Measurements from ENCODE around the gene RDX.
"Not testable (repeated sequence)": the region's sequence is repeated elsewhere in the genome, so short reads cannot be mapped to it uniquely, and the experiment has no call there.

Gene RDX

DNA sequence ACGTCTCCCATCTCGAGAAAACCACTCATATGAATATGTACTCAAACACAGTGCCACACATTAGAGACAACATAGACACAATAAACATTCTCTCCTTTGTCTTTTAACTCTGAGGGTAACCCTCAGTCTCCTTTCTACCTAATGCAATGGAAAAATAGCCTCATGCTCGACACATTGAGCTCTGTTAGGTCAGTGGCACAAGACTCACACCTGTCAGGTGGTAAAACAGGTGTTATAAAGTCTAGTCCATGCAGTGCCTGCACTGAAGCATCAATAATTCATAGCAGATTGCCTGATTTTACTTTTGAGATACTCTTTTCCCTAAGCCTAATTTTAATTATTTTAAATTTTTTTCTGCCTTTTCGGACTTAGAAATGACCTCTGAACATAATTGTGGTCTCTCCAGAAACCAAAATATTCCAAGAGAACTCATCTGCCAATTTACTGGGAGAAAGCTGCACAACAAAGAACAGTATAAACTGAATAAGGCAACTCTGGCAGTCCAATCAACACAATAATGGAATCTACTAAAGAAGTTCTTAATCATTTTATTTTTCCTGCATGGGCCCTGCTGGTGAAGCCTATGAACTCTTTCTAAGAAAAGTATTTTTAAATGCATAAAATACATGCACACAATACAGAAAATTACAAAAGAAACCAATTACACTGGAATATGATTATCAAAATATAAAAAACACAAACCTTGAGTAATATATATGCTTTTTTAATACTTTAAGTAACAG, 9.9 kb downstream of the RDX start:
- Histone ChIP-seq H3K23ac (ENCODE audit: low read length in 2 of 2) (no peak overlapping the region), H3K4ac (ENCODE audit: low read depth in 1 of 2, low read length in 2 of 2) (no peak overlapping the region), H3K9me3 (ENCODE audit: control insufficient read depth, low read length) (no peaks in the 10 kb centered on the region), H2AFZ (ENCODE audit: low read depth, low read length) (no peak overlapping the region), H4K91ac (ENCODE audit: low read length) (no peak overlapping the region), H3K27me3 (ENCODE audit: control insufficient read depth in 1 of 2, insufficient read depth in 1 of 2, low read length in 2 of 2) (no peaks in the 10 kb centered on the region), H2BK12ac (ENCODE audit: low read length in 2 of 2) (no peak overlapping the region), H2AK5ac (ENCODE audit: low read length, severe bottlenecking) (no peak overlapping the region), H3K36me3 (ENCODE audit: control insufficient read depth in 1 of 2, insufficient read depth in 2 of 2, low read depth in 1 of 2, low read length in 2 of 2) (peaks cover 0 to 2% of the 10 kb centered on the region in 2 experiments), H3K79me1 (replicated peaks; ENCODE audit: low read length, poor library complexity, severe bottlenecking) (no peaks in the 10 kb centered on the region), H2BK120ac (ENCODE audit: low read depth, low read length) (no peak overlapping the region), H3K18ac (ENCODE audit: low read depth in 1 of 2, low read length in 2 of 2) (no peak overlapping the region), H2BK15ac (ENCODE audit: low read depth, poor library complexity, severe bottlenecking) (no peak overlapping the region), H3K9ac (ENCODE audit: low read length) (no peak overlapping the region), H3K4me1 (ENCODE audit: control insufficient read depth, insufficient read depth, low read depth, low read length) (no peaks in the 10 kb centered on the region), H2BK5ac (ENCODE audit: low read depth, low read length, poor library complexity, severe bottlenecking) (no peak overlapping the region), H3K4me2 (ENCODE audit: low read length, poor library complexity, severe bottlenecking) (no peak overlapping the region), H4K8ac (ENCODE audit: low read length) (no peak overlapping the region), H3K14ac (ENCODE audit: low read length in 2 of 2) (no peak overlapping the region), H3K4me3 (ENCODE audit: insufficient read depth in 1 of 2, low read depth in 1 of 2, low read length in 2 of 2) (no peak overlapping the region), H3K27ac (ENCODE audit: low read length, poor library complexity, severe bottlenecking) (no peak overlapping the region)
- 87% methylated on average over 4 of the region's 4 CpGs for WGBS
- no peak for DNase-seq

- H2AFZ ChIP-seq (ENCODE audit: low read depth, low read length): no peak overlapping the region
- no peaks in the 10 kb centered on the region for H3K9me3 ChIP-seq (ENCODE audit: control insufficient read depth, low read length)
- no peak overlapping the region for H3K23ac ChIP-seq (ENCODE audit: low read length in 2 of 2)
- no peak overlapping the region for H3K18ac ChIP-seq (ENCODE audit: low read depth in 1 of 2, low read length in 2 of 2)
- no peak for DNase-seq
- H2AK5ac ChIP-seq (ENCODE audit: low read length, severe bottlenecking): no peak overlapping the region
- no peaks in the 10 kb centered on the region for H3K27me3 ChIP-seq (ENCODE audit: control insufficient read depth in 1 of 2, insufficient read depth in 1 of 2, low read length in 2 of 2)
- no peak overlapping the region for H3K4me2 ChIP-seq (ENCODE audit: low read length, poor library complexity, severe bottlenecking)
- peaks cover 2% of the 10 kb centered on the region for H3K79me1 ChIP-seq (replicated peaks; ENCODE audit: low read length, poor library complexity, severe bottlenecking)
- no peak overlapping the region for H4K91ac ChIP-seq (ENCODE audit: low read length)
- H2BK5ac ChIP-seq (ENCODE audit: low read depth, low read length, poor library complexity, severe bottlenecking): peak overlapping the region; percentile 8
- H3K4me3 ChIP-seq (ENCODE audit: insufficient read depth in 1 of 2, low read depth in 1 of 2, low read length in 2 of 2): no peak overlapping the region
- peaks cover 2 to 6% of the 10 kb centered on the region in 2 experiments for H3K36me3 ChIP-seq (ENCODE audit: control insufficient read depth in 1 of 2, insufficient read depth in 2 of 2, low read depth in 1 of 2, low read length in 2 of 2)
- no peak overlapping the region for H2BK120ac ChIP-seq (ENCODE audit: low read depth, low read length)
- H4K8ac ChIP-seq (ENCODE audit: low read length): no peak overlapping the region
- no peak overlapping the region for H2BK12ac ChIP-seq (ENCODE audit: low read length in 2 of 2)
- H3K27ac ChIP-seq (ENCODE audit: low read length, poor library complexity, severe bottlenecking): no peak overlapping the region
- no peak overlapping the region for H3K14ac ChIP-seq (ENCODE audit: low read length in 2 of 2)
- no peak overlapping the region for H3K9ac ChIP-seq (ENCODE audit: low read length)
- H2BK15ac ChIP-seq (ENCODE audit: low read depth, poor library complexity, severe bottlenecking): no peak overlapping the region
- no peak overlapping the region for H3K4ac ChIP-seq (ENCODE audit: low read depth in 1 of 2, low read length in 2 of 2)
- H3K4me1 ChIP-seq (ENCODE audit: control insufficient read depth, insufficient read depth, low read depth, low read length): no peaks in the 10 kb centered on the region
- WGBS: 100% methylated on average over 1 of the region's 4 CpGs
Measured at GRCh38 chr11:110283862-110284261, 12.6 kb downstream of the RDX start.

DNA sequence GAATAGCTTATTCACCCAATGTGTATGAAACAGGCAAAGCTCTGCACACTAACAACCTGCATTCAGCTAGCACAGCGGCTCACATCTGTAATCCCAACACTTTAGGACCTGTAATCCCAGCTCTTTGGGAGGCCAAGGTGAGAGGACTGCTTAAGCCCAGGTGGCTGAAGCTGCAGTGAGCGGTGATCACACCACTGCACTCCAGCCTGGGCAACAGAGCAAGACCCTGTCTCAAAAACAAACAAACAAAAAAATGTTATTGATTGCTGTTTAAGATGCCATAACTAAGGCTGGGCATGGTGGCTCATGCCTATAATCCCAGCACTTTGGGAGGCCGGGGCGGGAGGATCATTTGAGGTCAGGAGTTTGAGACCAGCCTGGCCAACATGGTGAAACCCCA, 15.8 kb downstream of the RDX start:
- not testable (repeated sequence) for H4K8ac ChIP-seq (ENCODE audit: low read length); H3K27ac ChIP-seq (ENCODE audit: low read length, poor library complexity, severe bottlenecking); H2BK12ac ChIP-seq (ENCODE audit: low read length in 2 of 2); H3K4me1 ChIP-seq (ENCODE audit: control insufficient read depth, insufficient read depth, low read depth, low read length); H3K18ac ChIP-seq (ENCODE audit: low read depth in 1 of 2, low read length in 2 of 2); H3K9me3 ChIP-seq (ENCODE audit: control insufficient read depth, low read length); H3K27me3 ChIP-seq (ENCODE audit: control insufficient read depth in 1 of 2, insufficient read depth in 1 of 2, low read length in 2 of 2); H3K9ac ChIP-seq (ENCODE audit: low read length); DNase-seq; H4K91ac ChIP-seq (ENCODE audit: low read length); H2AK5ac ChIP-seq (ENCODE audit: low read length, severe bottlenecking); H2BK15ac ChIP-seq (ENCODE audit: low read depth, poor library complexity, severe bottlenecking); H3K4me2 ChIP-seq (ENCODE audit: low read length, poor library complexity, severe bottlenecking); H3K23ac ChIP-seq (ENCODE audit: low read length in 2 of 2); H3K79me1 ChIP-seq (replicated peaks; ENCODE audit: low read length, poor library complexity, severe bottlenecking); H3K14ac ChIP-seq (ENCODE audit: low read length in 2 of 2); H3K4me3 ChIP-seq (ENCODE audit: insufficient read depth in 1 of 2, low read depth in 1 of 2, low read length in 2 of 2); H2BK5ac ChIP-seq (ENCODE audit: low read depth, low read length, poor library complexity, severe bottlenecking); H2BK120ac ChIP-seq (ENCODE audit: low read depth, low read length); H3K4ac ChIP-seq (ENCODE audit: low read depth in 1 of 2, low read length in 2 of 2); H2AFZ ChIP-seq (ENCODE audit: low read depth, low read length)
- peaks cover 2 to 33% of the 10 kb centered on the region in 2 experiments for H3K36me3 ChIP-seq (ENCODE audit: control insufficient read depth in 1 of 2, insufficient read depth in 2 of 2, low read depth in 1 of 2, low read length in 2 of 2)
- WGBS: 100% methylated on average over 3 of the region's 4 CpGs

DNA sequence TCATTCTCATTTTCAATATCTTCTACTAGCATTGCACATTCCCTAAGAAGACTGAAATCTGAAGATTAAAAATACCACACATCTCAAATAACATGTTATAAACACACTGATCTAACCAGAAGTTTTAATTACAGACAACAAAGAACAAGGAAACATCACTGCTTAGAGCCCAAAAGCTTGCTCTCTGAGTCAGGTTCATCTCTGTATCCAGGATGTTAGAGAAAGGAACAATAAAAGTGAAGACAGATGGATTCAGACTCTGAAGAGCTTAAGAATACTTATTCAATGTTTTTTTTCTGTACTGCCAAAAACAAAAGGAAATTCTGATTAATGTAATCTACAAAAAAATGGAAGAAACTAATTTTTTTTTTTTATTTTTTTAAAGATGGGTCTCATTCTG, 16.5 kb downstream of the RDX start:
- Histone ChIP-seq H3K4me3 (ENCODE audit: insufficient read depth in 1 of 2, low read depth in 1 of 2, low read length in 2 of 2) (no peak overlapping the region), H3K27me3 (ENCODE audit: control insufficient read depth in 1 of 2, insufficient read depth in 1 of 2, low read length in 2 of 2) (no peaks in the 10 kb centered on the region), H2BK120ac (ENCODE audit: low read depth, low read length) (no peak overlapping the region), H4K91ac (ENCODE audit: low read length) (no peak overlapping the region), H3K9me3 (ENCODE audit: control insufficient read depth, low read length) (no peaks in the 10 kb centered on the region), H3K18ac (ENCODE audit: low read depth in 1 of 2, low read length in 2 of 2) (no peak overlapping the region), H3K14ac (ENCODE audit: low read length in 2 of 2) (no peak overlapping the region), H4K8ac (ENCODE audit: low read length) (no peak overlapping the region), H2AK5ac (ENCODE audit: low read length, severe bottlenecking) (no peak overlapping the region), H3K23ac (ENCODE audit: low read length in 2 of 2) (no peak overlapping the region), H3K79me1 (replicated peaks; ENCODE audit: low read length, poor library complexity, severe bottlenecking) (peaks cover 2% of the 10 kb centered on the region), H3K4ac (ENCODE audit: low read depth in 1 of 2, low read length in 2 of 2) (no peak overlapping the region), H2BK15ac (ENCODE audit: low read depth, poor library complexity, severe bottlenecking) (no peak overlapping the region), H3K27ac (ENCODE audit: low read length, poor library complexity, severe bottlenecking) (no peak overlapping the region), H3K4me2 (ENCODE audit: low read length, poor library complexity, severe bottlenecking) (no peak overlapping the region), H3K36me3 (ENCODE audit: control insufficient read depth in 1 of 2, insufficient read depth in 2 of 2, low read depth in 1 of 2, low read length in 2 of 2) (peaks cover 2 to 37% of the 10 kb centered on the region in 2 experiments), H3K4me1 (ENCODE audit: control insufficient read depth, insufficient read depth, low read depth, low read length) (no peaks in the 10 kb centered on the region), H2BK12ac (ENCODE audit: low read length in 2 of 2) (no peak overlapping the region), H2BK5ac (ENCODE audit: low read depth, low read length, poor library complexity, severe bottlenecking) (no peak overlapping the region), H3K9ac (ENCODE audit: low read length) (no peak overlapping the region), H2AFZ (ENCODE audit: low read depth, low read length) (no peak overlapping the region)
- DNase-seq: no peak
